SK-N-SH (cell line): ENCODE results near the gene CHKB.

Experiments used
- EZH2phosphoT487 ChIP-seq: fragments of 200-600 bp; sonication (generic); IDR thresholded peaks from 2 replicates; pipeline ENCODE4 v1.6.1; 2017; ENCODE audit warnings: low read depth, mixed run types, mild to moderate bottlenecking, antibody characterized with exemption, moderate library complexity, borderline replicate concordance
- GATA2 ChIP-seq: sonication (generic); formaldehyde crosslinking; IDR thresholded peaks from 2 replicates; pipeline ENCODE4 v1.5.0; 2020; ENCODE audit warnings: mild to moderate bottlenecking, missing genetic modification reagents

DNA sequence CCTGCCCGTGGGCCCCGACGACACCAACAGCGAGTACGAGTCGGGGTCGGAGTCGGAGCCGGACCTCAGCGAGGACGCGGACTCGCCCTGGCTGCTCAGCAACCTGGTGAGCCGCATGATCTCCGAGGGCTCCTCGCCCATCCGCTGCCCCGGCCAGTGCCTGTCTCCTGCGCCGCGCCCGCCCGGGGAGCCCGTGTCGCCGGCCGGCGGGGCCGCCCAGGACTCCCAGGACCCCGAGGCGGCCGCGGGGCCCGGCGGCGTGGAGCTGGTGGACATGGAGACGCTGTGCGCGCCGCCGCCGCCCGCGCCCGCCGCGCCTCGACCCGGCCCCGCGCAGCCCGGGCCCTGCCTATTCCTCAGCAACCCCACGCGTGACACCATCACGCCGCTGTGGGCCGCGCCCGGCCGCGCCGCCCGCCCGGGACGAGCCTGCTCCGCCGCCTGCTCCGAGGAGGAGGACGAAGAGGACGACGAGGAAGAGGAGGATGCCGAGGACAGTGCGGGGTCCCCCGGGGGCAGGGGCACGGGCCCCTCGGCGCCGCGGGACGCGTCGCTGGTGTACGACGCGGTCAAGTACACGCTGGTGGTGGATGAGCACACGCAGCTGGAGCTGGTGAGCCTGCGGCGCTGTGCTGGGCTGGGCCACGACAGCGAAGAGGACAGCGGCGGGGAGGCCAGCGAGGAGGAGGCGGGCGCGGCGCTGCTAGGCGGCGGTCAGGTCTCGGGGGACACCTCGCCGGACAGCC is 21.8 kb upstream of the CHKB start:
- TF ChIP-seq GATA2 (no peak), EZH2phosphoT487 (no peak)
